Iris pigment epithelial cell (primary cell): ENCODE data around the gene MSRB2.
"Not testable (repeated sequence)": the region's sequence is repeated elsewhere in the genome, so short reads cannot be mapped to it uniquely, and the experiment has no call there.

Experiments used
- DNase-seq: peaks from one replicate; pipeline ENCODE4 v3.0.0-alpha.2; 2011; ENCODE audit warnings: low read depth

The MSRB2 gene

GRCh38 chr10:23095404-23095965 is at the start of gene MSRB2:
Gene MSRB2, plus strand, starts transcription at chr10:23095579. Its CDS starts 30 bp downstream, at chr10:23095609.
- DNase-seq = peak; percentile 96

GRCh38 chr10:23046027-23046426 is 49.4 kb upstream of the MSRB2 start:
- DNase-seq = no peak

GRCh38 chr10:23047201-23048050 is 48.0 kb upstream of the MSRB2 start:
- peak; percentile 9 for DNase-seq

- no peak for DNase-seq
These were observed 47.2 kb upstream of the MSRB2 start for GRCh38 chr10:23048191-23048590.

- DNase-seq = no peak
These were observed 44.1 kb upstream of the MSRB2 start for GRCh38 chr10:23051278-23051677.

GRCh38 chr10:23051855-23052331 is 43.5 kb upstream of the MSRB2 start:
- no peak for DNase-seq

- no peak for DNase-seq
These were observed 42.3 kb upstream of the MSRB2 start for GRCh38 chr10:23053036-23053435.

- no peak for DNase-seq
These were observed 39.8 kb upstream of the MSRB2 start for GRCh38 chr10:23055424-23056185.

- DNase-seq = no peak
These were observed 39.2 kb upstream of the MSRB2 start for GRCh38 chr10:23056186-23056579.

GRCh38 chr10:23058366-23058765 is 37.0 kb upstream of the MSRB2 start:
- DNase-seq = no peak

GRCh38 chr10:23060918-23061317 is 34.5 kb upstream of the MSRB2 start:
- no peak for DNase-seq

GRCh38 chr10:23063045-23063972 is 32.1 kb upstream of the MSRB2 start:
- peak; percentile 13 for DNase-seq

GRCh38 chr10:23063973-23064812 is 31.2 kb upstream of the MSRB2 start:
- no peak for DNase-seq

- not testable (repeated sequence) for DNase-seq
These were observed 30.6 kb upstream of the MSRB2 start for GRCh38 chr10:23064813-23065114.

- peak; percentile 71 for DNase-seq
These were observed 30.0 kb upstream of the MSRB2 start for GRCh38 chr10:23065181-23065948.

- DNase-seq = no peak
These were observed 28.0 kb upstream of the MSRB2 start for GRCh38 chr10:23067337-23067736.

GRCh38 chr10:23067939-23068775 is 27.2 kb upstream of the MSRB2 start:
- peak; percentile 59 for DNase-seq

- DNase-seq = no peak
These were observed 26.2 kb upstream of the MSRB2 start for GRCh38 chr10:23069019-23069815.
